CD1c-positive myeloid dendritic cell (primary cell): ENCODE results near the gene GPC4.
"Not testable (repeated sequence)": the region's sequence is repeated elsewhere in the genome, so short reads cannot be mapped to it uniquely, and the experiment has no call there.

Experiments used
- DNase-seq: peaks from one replicate; pipeline ENCODE4 v3.0.0-alpha.2; 2016; ENCODE audit errors: extremely low spot score

GPC4 gene

GRCh38 chrX:133365871-133366611 is 49.2 kb downstream of the GPC4 start:
- no peak for DNase-seq

GRCh38 chrX:133364865-133365264 is 50.4 kb downstream of the GPC4 start:
- DNase-seq: no peak

GRCh38 chrX:133364196-133364595 is 51.1 kb downstream of the GPC4 start:
- no peak for DNase-seq

GRCh38 chrX:133362538-133362937 is 52.8 kb downstream of the GPC4 start:
- no peak for DNase-seq

GRCh38 chrX:133359466-133359865 is 55.8 kb downstream of the GPC4 start:
- no peak for DNase-seq

GRCh38 chrX:133353233-133353632 is 62.1 kb downstream of the GPC4 start:
- no peak for DNase-seq

- DNase-seq: no peak
Observed at GRCh38 chrX:133350751-133351150, 64.5 kb downstream of the GPC4 start.

- DNase-seq: no peak
Observed at GRCh38 chrX:133346026-133346425, 69.3 kb downstream of the GPC4 start.

GRCh38 chrX:133339566-133339965 is 75.7 kb downstream of the GPC4 start:
- no peak for DNase-seq

- DNase-seq: no peak
Observed at GRCh38 chrX:133337250-133337649, 78.0 kb downstream of the GPC4 start.

GRCh38 chrX:133335027-133335426 is 80.3 kb downstream of the GPC4 start:
- peak; percentile 29 for DNase-seq

GRCh38 chrX:133333154-133333750 is 82.0 kb downstream of the GPC4 start:
- no peak for DNase-seq

- no peak for DNase-seq
Observed at GRCh38 chrX:133332737-133333136, 82.6 kb downstream of the GPC4 start.

- no peak for DNase-seq
Observed at GRCh38 chrX:133330956-133331355, 84.3 kb downstream of the GPC4 start.

GRCh38 chrX:133325422-133325821 is 89.9 kb downstream of the GPC4 start:
- DNase-seq: no peak

GRCh38 chrX:133323431-133323830 is 91.9 kb downstream of the GPC4 start:
- peak; percentile 11 for DNase-seq

- not testable (repeated sequence) for DNase-seq
Observed at GRCh38 chrX:133322269-133322668, 93.0 kb downstream of the GPC4 start.

GRCh38 chrX:133321451-133321850 is 93.8 kb downstream of the GPC4 start:
- no peak for DNase-seq

- no peak for DNase-seq
Observed at GRCh38 chrX:133314281-133314680, 101.0 kb downstream of the GPC4 start.

GRCh38 chrX:133308499-133308897 is 106.8 kb downstream of the GPC4 start:
- DNase-seq: no peak

- no peak for DNase-seq
Observed at GRCh38 chrX:133307637-133308498, 107.4 kb downstream of the GPC4 start.

GRCh38 chrX:133307094-133307493 is 108.2 kb downstream of the GPC4 start:
- no peak for DNase-seq

- no peak for DNase-seq
Observed at GRCh38 chrX:133306316-133306715, 109.0 kb downstream of the GPC4 start.
